ENCODE results near the gene SLC4A2.

Gene SLC4A2

GRCh38 chr7:151122276-151122675 lies 62.9 kb downstream of the SLC4A2 start:
- H3K4me3 ChIP-seq (ENCODE audit: low read depth in 1 of 5, low read length in 5 of 5), result no peak overlapping the region
- H3K27ac ChIP-seq (ENCODE audit: low read depth, low read length), result no peak overlapping the region
- H3K4me1 ChIP-seq (ENCODE audit: control insufficient read depth in 5 of 5, insufficient read depth in 5 of 5, low read length in 5 of 5), result peaks cover 0 to 11% (median 9%) of the 10 kb centered on the region in 5 donors
- no peaks in the 10 kb centered on the region for H3K27me3 ChIP-seq (ENCODE audit: control insufficient read depth in 5 of 5, insufficient read depth in 4 of 5, low read length in 5 of 5)
- no peaks in the 10 kb centered on the region for H3K9me3 ChIP-seq (ENCODE audit: control insufficient read depth in 5 of 5, low read length in 5 of 5)
- H3K36me3 ChIP-seq (ENCODE audit: control insufficient read depth in 5 of 5, insufficient read depth in 5 of 5, low read length in 5 of 5), result peaks cover 0 to 89% (median 65%) of the 10 kb centered on the region in 5 donors
- H3K9ac ChIP-seq (ENCODE audit: low read length in 5 of 5), result no peak overlapping the region

GRCh38 chr7:151122796-151123157 lies 63.4 kb downstream of the SLC4A2 start:
- Histone ChIP-seq H3K36me3 (ENCODE audit: control insufficient read depth in 5 of 5, insufficient read depth in 5 of 5, low read length in 5 of 5) (peaks cover 0 to 89% (median 63%) of the 10 kb centered on the region in 5 donors), H3K9me3 (ENCODE audit: control insufficient read depth in 5 of 5, low read length in 5 of 5) (no peaks in the 10 kb centered on the region), H3K4me1 (ENCODE audit: control insufficient read depth in 5 of 5, insufficient read depth in 5 of 5, low read length in 5 of 5) (peaks cover 0 to 11% (median 9%) of the 10 kb centered on the region in 5 donors)

GRCh38 chr7:151123158-151123821 lies 63.9 kb downstream of the SLC4A2 start:
- Histone ChIP-seq H3K4me1 (ENCODE audit: control insufficient read depth in 5 of 5, insufficient read depth in 5 of 5, low read length in 5 of 5) (peaks cover 0 to 11% (median 9%) of the 10 kb centered on the region in 5 donors), H3K4me3 (ENCODE audit: low read depth in 1 of 5, low read length in 5 of 5) (no peak overlapping the region), H3K9me3 (ENCODE audit: control insufficient read depth in 5 of 5, low read length in 5 of 5) (no peaks in the 10 kb centered on the region), H3K36me3 (ENCODE audit: control insufficient read depth in 5 of 5, insufficient read depth in 5 of 5, low read length in 5 of 5) (peaks cover 0 to 89% (median 63%) of the 10 kb centered on the region in 5 donors), H3K27me3 (ENCODE audit: control insufficient read depth in 5 of 5, insufficient read depth in 4 of 5, low read length in 5 of 5) (no peaks in the 10 kb centered on the region), H3K27ac (ENCODE audit: low read depth, low read length) (no peak overlapping the region), H3K9ac (ENCODE audit: low read length in 5 of 5) (no peak overlapping the region)

More at GRCh38 chr7:151122796-151123157, 63.4 kb downstream of the SLC4A2 start:
- Histone ChIP-seq H3K27ac (ENCODE audit: low read depth, low read length) (no peak overlapping the region), H3K4me3 (ENCODE audit: low read depth in 1 of 5, low read length in 5 of 5) (no peak overlapping the region), H3K27me3 (ENCODE audit: control insufficient read depth in 5 of 5, insufficient read depth in 4 of 5, low read length in 5 of 5) (no peaks in the 10 kb centered on the region), H3K9ac (ENCODE audit: low read length in 5 of 5) (no peak overlapping the region)

DNA sequence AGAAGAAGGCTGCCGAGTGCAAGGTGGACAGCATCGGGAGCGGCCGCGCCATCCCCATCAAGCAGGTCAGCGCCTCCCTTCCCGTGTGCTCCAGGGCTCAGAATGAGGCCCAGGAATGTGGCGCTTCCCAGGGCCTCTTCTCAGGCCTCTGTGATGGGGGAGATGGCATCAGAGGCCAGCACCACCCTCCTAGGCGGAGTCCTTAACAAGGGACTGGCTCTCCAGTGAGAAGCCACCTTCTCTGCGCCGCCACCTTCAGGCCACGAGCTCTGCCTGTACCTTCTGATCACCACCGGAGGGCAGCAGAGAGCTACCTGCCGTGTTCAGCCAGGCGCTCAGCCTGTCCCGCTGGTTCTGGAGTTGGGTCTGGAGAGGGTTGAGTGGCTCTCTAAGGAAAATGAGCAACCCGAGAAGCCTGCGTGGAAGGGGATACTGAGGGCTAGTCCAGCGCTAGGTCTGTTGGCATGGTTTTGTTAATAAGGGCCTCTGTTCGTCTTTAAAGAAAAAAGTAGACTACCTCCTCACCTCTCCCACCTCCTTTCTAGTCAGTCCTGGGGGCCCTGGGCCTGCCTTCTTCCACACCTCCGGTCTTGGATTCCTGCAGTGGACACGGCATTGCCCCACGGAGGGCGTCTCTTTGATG lies 64.6 kb downstream of the SLC4A2 start:
- Histone ChIP-seq H3K4me3 (ENCODE audit: low read depth in 1 of 5, low read length in 5 of 5) (no peak overlapping the region), H3K4me1 (ENCODE audit: control insufficient read depth in 5 of 5, insufficient read depth in 5 of 5, low read length in 5 of 5) (peaks cover 0 to 11% (median 9%) of the 10 kb centered on the region in 5 donors), H3K27ac (ENCODE audit: low read depth, low read length) (no peak overlapping the region), H3K9me3 (ENCODE audit: control insufficient read depth in 5 of 5, low read length in 5 of 5) (no peaks in the 10 kb centered on the region), H3K36me3 (ENCODE audit: control insufficient read depth in 5 of 5, insufficient read depth in 5 of 5, low read length in 5 of 5) (peaks cover 0 to 89% (median 63%) of the 10 kb centered on the region in 5 donors), H3K9ac (ENCODE audit: low read length in 5 of 5) (no peak overlapping the region), H3K27me3 (ENCODE audit: control insufficient read depth in 5 of 5, insufficient read depth in 4 of 5, low read length in 5 of 5) (no peaks in the 10 kb centered on the region)

GRCh38 chr7:151124481-151124880 lies 65.1 kb downstream of the SLC4A2 start:
- Histone ChIP-seq H3K9me3 (ENCODE audit: control insufficient read depth in 5 of 5, low read length in 5 of 5) (no peaks in the 10 kb centered on the region), H3K27me3 (ENCODE audit: control insufficient read depth in 5 of 5, insufficient read depth in 4 of 5, low read length in 5 of 5) (no peaks in the 10 kb centered on the region), H3K4me3 (ENCODE audit: low read depth in 1 of 5, low read length in 5 of 5) (no peak overlapping the region), H3K36me3 (ENCODE audit: control insufficient read depth in 5 of 5, insufficient read depth in 5 of 5, low read length in 5 of 5) (peaks cover 0 to 89% (median 63%) of the 10 kb centered on the region in 5 donors), H3K4me1 (ENCODE audit: control insufficient read depth in 5 of 5, insufficient read depth in 5 of 5, low read length in 5 of 5) (peaks cover 0 to 11% (median 9%) of the 10 kb centered on the region in 5 donors), H3K27ac (ENCODE audit: low read depth, low read length) (no peak overlapping the region), H3K9ac (ENCODE audit: low read length in 5 of 5) (no peak overlapping the region)

GRCh38 chr7:151124899-151125399 lies 65.6 kb downstream of the SLC4A2 start:
- Histone ChIP-seq H3K4me3 (ENCODE audit: low read depth in 1 of 5, low read length in 5 of 5) (peak overlapping the region in 2 of 5 donors; percentile 51), H3K27me3 (ENCODE audit: control insufficient read depth in 5 of 5, insufficient read depth in 4 of 5, low read length in 5 of 5) (no peaks in the 10 kb centered on the region), H3K9me3 (ENCODE audit: control insufficient read depth in 5 of 5, low read length in 5 of 5) (no peaks in the 10 kb centered on the region), H3K27ac (ENCODE audit: low read depth, low read length) (no peak overlapping the region), H3K4me1 (ENCODE audit: control insufficient read depth in 5 of 5, insufficient read depth in 5 of 5, low read length in 5 of 5) (peaks cover 0 to 11% (median 9%) of the 10 kb centered on the region in 5 donors), H3K9ac (ENCODE audit: low read length in 5 of 5) (no peak overlapping the region), H3K36me3 (ENCODE audit: control insufficient read depth in 5 of 5, insufficient read depth in 5 of 5, low read length in 5 of 5) (peaks cover 0 to 89% (median 63%) of the 10 kb centered on the region in 5 donors)

DNA sequence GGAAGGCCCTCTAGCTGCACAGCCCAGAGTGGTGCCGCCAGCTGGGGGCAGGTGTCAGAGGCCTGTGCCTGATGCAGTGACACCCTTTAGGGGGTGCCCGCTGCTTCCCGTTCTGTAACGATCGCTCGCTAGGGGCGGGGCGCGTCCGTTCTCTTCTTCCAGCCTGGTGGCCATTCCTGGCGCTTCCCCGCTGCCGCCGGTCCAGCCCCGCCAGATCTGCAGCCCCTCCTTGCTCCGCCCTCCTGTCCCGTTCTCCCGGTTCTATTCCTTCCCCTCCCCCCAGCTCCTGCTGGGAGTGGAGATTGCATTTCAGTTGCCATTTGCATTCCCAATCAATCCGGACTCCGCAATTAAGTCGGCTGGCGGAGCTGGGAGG lies 66.1 kb downstream of the SLC4A2 start:
- Histone ChIP-seq H3K4me1 (ENCODE audit: control insufficient read depth in 5 of 5, insufficient read depth in 5 of 5, low read length in 5 of 5) (peaks cover 0 to 11% (median 9%) of the 10 kb centered on the region in 5 donors), H3K9ac (ENCODE audit: low read length in 5 of 5) (peak overlapping the region in 1 of 5 donors; percentile 37), H3K27ac (ENCODE audit: low read depth, low read length) (no peak overlapping the region), H3K36me3 (ENCODE audit: control insufficient read depth in 5 of 5, insufficient read depth in 5 of 5, low read length in 5 of 5) (peaks cover 0 to 89% (median 63%) of the 10 kb centered on the region in 5 donors), H3K27me3 (ENCODE audit: control insufficient read depth in 5 of 5, insufficient read depth in 4 of 5, low read length in 5 of 5) (no peaks in the 10 kb centered on the region), H3K4me3 (ENCODE audit: low read depth in 1 of 5, low read length in 5 of 5) (peak overlapping the region in 4 of 5 donors; percentile 44 to 52 (median 51)), H3K9me3 (ENCODE audit: control insufficient read depth in 5 of 5, low read length in 5 of 5) (no peaks in the 10 kb centered on the region)

DNA sequence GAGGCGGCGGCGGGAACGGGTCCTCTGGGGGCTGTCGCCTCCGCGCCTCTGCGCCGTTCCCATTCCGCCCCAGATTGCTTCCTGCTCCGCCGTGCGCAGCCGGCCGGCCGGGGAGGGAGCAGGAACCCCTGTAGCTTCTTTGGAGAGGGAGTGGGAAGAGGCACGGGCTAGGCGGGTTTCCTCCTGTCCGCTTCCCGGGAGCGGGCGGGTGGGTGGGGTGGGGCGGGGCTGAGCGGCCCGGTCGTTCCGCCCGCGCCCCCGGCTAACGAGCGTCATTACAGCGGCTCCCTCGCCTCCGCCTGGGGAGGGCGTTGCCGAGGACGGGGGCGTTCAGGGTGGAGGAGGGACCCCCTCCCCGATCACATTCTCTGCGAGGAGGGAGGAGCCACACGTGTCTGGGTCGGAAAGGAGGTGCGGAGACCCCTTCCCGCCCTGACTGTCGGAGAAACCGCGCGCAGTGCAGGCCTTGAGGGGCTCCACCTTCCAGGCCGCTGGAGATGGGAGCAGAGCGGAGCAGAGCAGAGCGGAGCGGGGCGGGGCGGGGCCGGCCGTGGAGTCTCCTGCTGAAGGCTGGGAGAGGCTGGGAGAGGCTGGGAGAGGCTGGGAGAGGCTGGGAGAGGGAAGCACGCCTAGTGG lies 66.6 kb downstream of the SLC4A2 start:
- Histone ChIP-seq H3K27ac (ENCODE audit: low read depth, low read length) (no peak overlapping the region), H3K4me3 (ENCODE audit: low read depth in 1 of 5, low read length in 5 of 5) (peak overlapping the region in 4 of 5 donors; percentile 44 to 52 (median 51)), H3K4me1 (ENCODE audit: control insufficient read depth in 5 of 5, insufficient read depth in 5 of 5, low read length in 5 of 5) (peaks cover 0 to 11% (median 9%) of the 10 kb centered on the region in 5 donors), H3K9ac (ENCODE audit: low read length in 5 of 5) (peak overlapping the region in 1 of 5 donors; percentile 37), H3K9me3 (ENCODE audit: control insufficient read depth in 5 of 5, low read length in 5 of 5) (no peaks in the 10 kb centered on the region), H3K27me3 (ENCODE audit: control insufficient read depth in 5 of 5, insufficient read depth in 4 of 5, low read length in 5 of 5) (no peaks in the 10 kb centered on the region), H3K36me3 (ENCODE audit: control insufficient read depth in 5 of 5, insufficient read depth in 5 of 5, low read length in 5 of 5) (peaks cover 0 to 89% (median 63%) of the 10 kb centered on the region in 5 donors)
